ENCODE results near the gene AP2A2.

The AP2A2 gene

DNA sequence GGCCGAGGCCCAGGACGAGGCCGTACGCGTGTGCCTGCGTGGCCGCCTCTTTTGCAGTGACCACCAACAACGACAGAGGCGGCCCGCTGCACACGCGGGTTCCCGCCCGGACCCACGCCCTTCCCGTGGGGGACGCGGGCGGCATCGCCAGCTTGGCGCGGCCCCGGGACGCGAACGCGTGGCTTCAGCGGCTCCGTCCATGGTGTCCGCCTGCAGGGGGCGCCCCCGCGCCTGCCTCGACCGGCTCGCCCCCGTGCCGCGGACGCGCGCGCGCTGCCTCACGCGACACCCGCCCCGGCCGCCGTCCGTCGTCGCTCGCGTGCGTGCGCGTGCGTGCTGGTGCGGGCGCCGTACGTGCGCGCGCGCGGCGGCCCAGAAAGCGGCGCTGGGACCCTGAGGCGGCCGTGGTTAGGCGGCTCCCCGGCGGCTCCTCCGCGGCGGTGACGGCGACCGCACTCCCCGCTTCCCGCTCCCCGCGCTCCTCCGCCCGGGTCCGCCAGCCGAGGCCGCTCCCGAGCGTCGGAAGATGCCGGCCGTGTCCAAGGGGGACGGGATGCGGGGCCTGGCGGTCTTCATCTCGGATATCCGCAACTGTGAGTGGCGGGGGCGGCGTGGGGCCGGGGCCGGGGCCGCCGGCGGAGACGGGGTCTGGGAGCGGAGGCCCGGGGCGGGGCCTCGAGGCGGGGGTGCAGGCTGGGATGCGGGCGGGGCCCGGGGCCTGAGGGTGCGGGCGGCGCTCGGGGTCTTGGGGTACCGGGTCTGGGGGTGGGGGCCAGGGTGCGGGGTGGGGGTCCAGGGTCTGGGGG, at the start of gene AP2A2:
AP2A2 (plus strand) TSS at position 375 of the 806 bp plus-strand sequence; CDS start at position 527, 152 bp downstream.
- peak; percentile 92 for DNase-seq (ENCODE audit: low read depth)

DNA sequence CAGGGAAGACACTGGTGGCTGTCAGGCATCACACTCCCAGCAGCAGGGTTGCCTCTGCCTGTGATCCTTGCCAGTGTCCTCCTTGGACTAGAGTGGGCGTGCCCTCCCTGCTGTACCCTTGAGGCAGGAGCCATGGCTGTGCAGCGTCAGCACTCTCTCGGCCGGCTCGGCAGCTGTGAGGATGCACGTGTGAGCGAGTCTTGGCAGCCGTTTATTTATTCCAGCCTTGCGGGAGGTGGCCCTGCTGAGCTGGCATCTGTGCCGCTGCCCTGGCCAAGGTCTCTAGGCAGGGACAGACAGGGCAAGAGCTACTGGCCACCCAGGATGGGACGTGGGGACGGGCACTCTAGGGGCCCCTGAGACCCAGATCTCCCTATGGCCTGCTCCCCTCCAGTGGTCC, 49.1 kb upstream of the AP2A2 start:
- no peak for DNase-seq (ENCODE audit: low read depth)

GRCh38 chr11:877565-877964, 48.1 kb upstream of the AP2A2 start:
- peak; percentile 42 for DNase-seq (ENCODE audit: low read depth)

DNA sequence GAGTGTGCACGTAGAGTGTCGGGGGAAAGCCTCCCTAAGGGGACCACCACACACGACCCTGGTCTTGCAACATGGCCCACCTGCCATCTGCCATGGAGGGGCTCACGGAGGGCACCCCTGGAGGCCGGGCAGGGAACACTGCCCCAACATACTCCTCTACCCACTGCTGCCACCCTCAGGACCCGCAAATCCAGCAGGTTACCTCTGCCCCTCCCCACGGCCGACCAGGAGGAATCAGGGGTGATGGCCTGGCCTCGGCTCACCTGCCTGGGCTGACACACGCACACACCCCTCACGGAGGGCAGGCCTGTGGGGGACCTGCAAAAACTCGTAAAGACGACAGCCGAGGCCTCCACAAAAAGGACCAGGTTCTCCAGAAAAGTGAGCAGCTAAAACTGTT, 45.2 kb upstream of the AP2A2 start:
- DNase-seq (ENCODE audit: low read depth) = no peak

GRCh38 chr11:882596-882995, 43.1 kb upstream of the AP2A2 start:
- no peak for DNase-seq (ENCODE audit: low read depth)

- DNase-seq (ENCODE audit: low read depth) = no peak
Observed at GRCh38 chr11:883527-883926, 42.1 kb upstream of the AP2A2 start.

DNA sequence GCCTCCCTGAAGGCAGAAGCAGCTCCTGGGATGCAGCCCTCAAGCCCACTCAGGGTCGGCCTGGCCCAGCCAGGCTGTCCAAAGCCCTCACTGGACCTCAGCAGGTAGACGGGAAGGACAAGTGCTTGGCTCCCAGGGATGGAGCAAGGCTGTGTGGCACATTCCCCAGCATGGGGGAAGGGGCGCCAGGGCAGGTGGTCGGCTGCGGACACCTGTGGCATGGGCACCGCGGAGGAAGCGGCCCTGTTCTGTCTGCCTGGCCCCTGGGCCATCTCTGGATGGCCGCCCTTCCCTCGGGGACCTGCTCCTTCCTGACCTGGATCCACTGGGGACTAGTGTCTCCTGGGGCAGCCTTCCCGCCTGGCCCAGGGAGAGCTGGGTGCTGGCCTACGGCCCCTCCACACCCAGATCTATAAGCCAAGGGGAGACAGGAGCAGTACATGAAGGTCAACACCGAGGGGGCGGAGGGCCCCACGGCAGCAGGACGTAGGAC, 41.0 kb upstream of the AP2A2 start:
- no peak for DNase-seq (ENCODE audit: low read depth)

DNA sequence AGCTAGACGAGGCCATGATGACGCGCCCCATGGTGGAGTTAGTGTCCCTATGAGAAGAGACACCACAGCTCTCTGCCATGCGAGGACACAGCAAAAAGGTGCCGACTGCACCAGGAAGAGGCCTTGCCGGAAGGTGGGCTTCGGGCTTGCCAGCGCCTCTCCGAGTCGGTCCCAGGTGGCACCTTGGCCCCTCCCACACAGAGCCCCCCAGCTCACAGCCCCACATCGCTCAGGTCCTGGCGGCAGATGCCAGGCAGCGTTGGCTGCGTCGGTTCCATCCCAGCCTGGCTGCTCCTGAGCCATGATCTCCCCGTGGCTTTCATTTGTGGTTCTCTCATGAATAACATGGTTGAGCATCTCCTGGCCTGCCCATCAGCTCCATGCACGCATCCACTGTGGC, 39.1 kb upstream of the AP2A2 start:
- no peak for DNase-seq (ENCODE audit: low read depth)

DNA sequence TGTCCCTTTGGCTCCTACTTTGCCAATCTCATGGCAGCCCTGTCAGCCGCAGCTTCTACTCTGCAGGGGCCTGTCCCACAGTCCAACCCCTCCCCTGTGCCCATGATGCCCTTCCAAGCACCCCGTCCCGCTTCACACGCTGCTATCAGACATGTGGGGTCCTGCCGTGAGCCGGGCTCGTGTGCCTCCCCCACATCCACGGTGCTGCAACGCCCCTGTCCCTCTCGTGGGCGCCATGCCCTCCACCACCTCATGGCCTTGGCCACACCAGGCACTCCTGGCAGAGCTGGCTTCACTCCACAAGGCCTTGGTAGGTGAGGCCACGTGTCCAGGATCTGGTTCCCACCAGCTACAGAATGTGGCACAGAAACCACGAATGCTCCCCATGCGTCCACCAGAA, 38.1 kb upstream of the AP2A2 start:
- DNase-seq (ENCODE audit: low read depth) = no peak

- DNase-seq (ENCODE audit: low read depth) = no peak
Observed at GRCh38 chr11:888310-889212, 37.1 kb upstream of the AP2A2 start.

- no peak for DNase-seq (ENCODE audit: low read depth)
Observed at GRCh38 chr11:889257-889656, 36.4 kb upstream of the AP2A2 start.

- DNase-seq (ENCODE audit: low read depth) = no peak
Observed at GRCh38 chr11:889687-890475, 35.8 kb upstream of the AP2A2 start.

DNA sequence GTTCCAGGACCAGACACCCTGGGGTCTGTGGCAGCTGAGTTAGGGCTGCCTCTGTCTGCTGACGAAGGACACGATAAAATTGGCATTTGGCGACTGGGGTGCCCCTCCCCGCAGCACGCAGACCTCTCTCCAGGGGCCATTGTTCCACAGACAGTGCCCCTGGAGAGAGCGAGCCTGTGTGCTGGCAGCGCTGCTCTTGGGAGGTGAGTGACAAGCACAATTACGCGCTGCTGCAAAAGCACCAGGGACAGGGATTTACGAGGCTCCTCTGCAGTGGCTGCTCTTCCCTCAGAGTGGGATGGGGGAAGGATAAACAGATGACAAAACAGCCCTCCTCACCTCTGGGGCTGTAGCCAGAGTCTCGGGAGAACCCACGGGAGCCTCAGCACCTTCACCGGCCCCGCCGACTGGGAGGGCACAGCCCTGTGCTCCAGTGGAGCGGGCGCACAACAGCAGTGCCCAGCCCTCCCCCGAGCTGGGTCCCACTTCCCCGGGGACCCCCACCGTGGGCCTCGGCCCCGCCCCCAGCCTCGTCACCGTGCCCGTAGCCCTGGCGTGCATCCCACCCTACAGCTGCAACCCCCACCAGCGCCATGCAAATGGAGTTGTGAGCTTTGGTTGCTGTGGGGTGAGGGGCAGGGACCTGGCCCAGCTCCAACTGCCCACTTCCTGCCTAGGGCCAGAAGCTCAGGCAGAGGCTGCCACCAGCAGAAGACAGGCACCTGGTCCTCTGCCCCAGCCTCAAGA, 34.7 kb upstream of the AP2A2 start:
- DNase-seq (ENCODE audit: low read depth) = no peak

- DNase-seq (ENCODE audit: low read depth) = no peak
Observed at GRCh38 chr11:893008-893654, 32.5 kb upstream of the AP2A2 start.

- DNase-seq (ENCODE audit: low read depth) = no peak
Observed at GRCh38 chr11:894575-895201, 31.0 kb upstream of the AP2A2 start.

- DNase-seq (ENCODE audit: low read depth) = no peak
Observed at GRCh38 chr11:895331-896110, 30.1 kb upstream of the AP2A2 start.

GRCh38 chr11:897253-898142, 28.2 kb upstream of the AP2A2 start:
- no peak for DNase-seq (ENCODE audit: low read depth)

DNA sequence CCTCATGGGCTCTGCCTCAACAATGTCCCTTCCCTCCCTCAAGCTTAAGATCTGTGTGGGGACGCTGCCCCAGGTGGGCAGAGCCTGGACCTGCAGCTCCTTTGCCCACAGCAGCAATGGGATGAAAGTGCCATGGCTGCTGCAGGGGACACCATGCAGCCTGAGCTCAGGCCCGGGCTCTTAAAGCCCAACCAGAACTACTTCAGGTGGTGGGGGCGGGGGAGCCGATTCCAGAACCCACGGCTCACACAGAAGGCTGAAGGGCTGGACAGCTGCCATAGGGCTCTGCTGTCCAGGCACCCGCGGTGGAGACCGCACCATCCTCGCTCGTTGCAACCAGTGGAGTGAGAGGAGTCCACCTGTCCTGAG, 27.5 kb upstream of the AP2A2 start:
- peak; percentile 45 for DNase-seq (ENCODE audit: low read depth)
